ENCODE measurements around the gene BBLN. TPM values are rescaled to one million over a fixed set of nuclear protein-coding genes. Genes with fewer than 3 reads are reported as not detected.

Gene BBLN
- total RNA-seq, 2 donors from 2014 or later, result 333 to 437 TPM

GRCh38 chr9:128190516-128191405, 30.7 kb downstream of the BBLN start:
- peak overlapping the region; percentile 86 to 97 for H3K4me3 ChIP-seq
- intact Hi-C loops (cut with DNase I), result loop anchor here (10.0 kb wide), 1 partner anchor 84 kb away; the partner anchor contains the start of genes GOLGA2 and SWI5
- no peak for TF ChIP-seq POLR2A (IDR thresholded peaks at IDR 0.05)
- no peak for TF ChIP-seq CTCF (IDR thresholded peaks at IDR 0.05)
- TF ChIP-seq POLR2AphosphoS5 (IDR thresholded peaks at IDR 0.05), result no peak
- no peak for DNase-seq (ENCODE audit: low spot score)
- 18% methylated on average over 28 of the region's 32 CpGs for WGBS
- no peaks in the 10 kb centered on the region for H3K9me3 ChIP-seq
- H3K27ac ChIP-seq, result peak overlapping the region; percentile 83 to 86
- no peaks in the 10 kb centered on the region for H3K36me3 ChIP-seq
- peaks cover 11% of the 10 kb centered on the region for H3K4me1 ChIP-seq (replicated peaks)
- H3K27me3 ChIP-seq (replicated peaks; ENCODE audit: insufficient read depth), result no peaks in the 10 kb centered on the region

- DNase-seq (ENCODE audit: low spot score), result peak; percentile 67
- Histone ChIP-seq H3K9me3 (no peaks in the 10 kb centered on the region), H3K36me3 (no peaks in the 10 kb centered on the region), H3K4me1 (replicated peaks) (peaks cover 11% of the 10 kb centered on the region), H3K27me3 (replicated peaks; ENCODE audit: insufficient read depth) (no peaks in the 10 kb centered on the region), H3K4me3 (peak within 1 kb of the TSS; percentile 86 to 97), H3K27ac (peak within 1 kb of the TSS; percentile 83 to 86)
- 1% methylated on average over 34 of the region's 71 CpGs for WGBS
- intact Hi-C loops (cut with DNase I), result loop anchor here (10.0 kb wide), 1 partner anchor 83 kb away; the partner anchor contains the start of genes GOLGA2 and SWI5
- TF ChIP-seq POLR2AphosphoS5 (IDR thresholded peaks at IDR 0.05) (no peak), POLR2A (IDR thresholded peaks at IDR 0.05) (peak; percentile 31), CTCF (IDR thresholded peaks at IDR 0.05) (peak; percentile 68 to 90 (median 82))
These were observed 31.5 kb downstream of the BBLN start, which contains the start of gene CIZ1 for GRCh38 chr9:128191406-128192046. Gene CIZ1, minus strand, starts transcription at chr9:128191572. Its CDS starts 715 bp downstream, at chr9:128190857.

DNA sequence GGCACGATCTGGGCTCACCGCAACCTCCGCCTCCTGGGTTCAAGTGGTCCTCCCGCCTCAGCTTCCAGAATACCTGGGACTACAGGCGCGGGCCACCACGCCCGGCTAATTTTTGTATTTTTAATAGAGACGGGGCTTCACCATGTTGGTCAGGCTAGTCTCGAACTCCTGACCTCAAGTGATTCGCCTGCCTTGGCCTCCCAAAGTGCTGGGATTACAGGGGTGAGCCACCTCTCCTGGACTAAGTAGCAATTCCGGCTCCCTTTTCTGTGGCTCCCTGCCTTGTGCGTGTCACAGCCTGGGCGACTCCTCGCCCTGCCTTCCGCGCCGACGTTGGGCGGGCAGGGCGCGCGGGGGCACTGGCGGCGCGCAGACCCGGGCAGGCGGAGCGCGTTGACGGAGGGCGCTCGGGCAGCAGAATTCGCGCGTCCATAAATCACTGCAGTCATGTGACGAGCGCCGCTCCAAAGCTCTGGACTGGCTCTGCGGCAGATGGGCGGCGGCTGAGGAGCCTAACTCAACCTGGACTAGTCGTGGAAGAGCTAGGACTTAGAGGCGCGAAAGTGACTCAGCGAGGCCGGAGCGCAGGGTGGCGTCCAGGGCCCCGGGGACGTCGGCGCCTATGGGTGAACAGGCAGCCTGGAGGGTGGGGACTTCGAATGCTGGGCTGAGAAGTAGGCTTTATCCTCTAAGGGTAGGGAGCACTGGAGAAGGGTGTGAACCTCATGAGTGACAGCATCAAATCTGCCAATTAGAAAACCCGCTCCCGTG, 32.7 kb downstream of the BBLN start:
- DNase-seq (ENCODE audit: low spot score), result peak; percentile 86
- no peaks in the 10 kb centered on the region for H3K27me3 ChIP-seq (replicated peaks; ENCODE audit: insufficient read depth)
- intact Hi-C loops (cut with DNase I), result loop anchor here (10.0 kb wide), 1 partner anchor 82 kb away; the partner anchor contains the start of genes GOLGA2 and SWI5
- 21% methylated on average over 56 of the region's 56 CpGs for WGBS
- no peaks in the 10 kb centered on the region for H3K9me3 ChIP-seq
- H3K4me3 ChIP-seq, result peak overlapping the region; percentile 86 to 97
- peak overlapping the region; percentile 83 to 86 for H3K27ac ChIP-seq
- peak; percentile 72 for TF ChIP-seq POLR2AphosphoS5 (IDR thresholded peaks at IDR 0.05)
- peak; percentile 57 for TF ChIP-seq POLR2A (IDR thresholded peaks at IDR 0.05)
- TF ChIP-seq CTCF (IDR thresholded peaks at IDR 0.05), result peak in 3 of 4 experiments; percentile 45 to 63 (median 60)
- H3K4me1 ChIP-seq (replicated peaks), result peaks cover 11% of the 10 kb centered on the region
- no peaks in the 10 kb centered on the region for H3K36me3 ChIP-seq

DNA sequence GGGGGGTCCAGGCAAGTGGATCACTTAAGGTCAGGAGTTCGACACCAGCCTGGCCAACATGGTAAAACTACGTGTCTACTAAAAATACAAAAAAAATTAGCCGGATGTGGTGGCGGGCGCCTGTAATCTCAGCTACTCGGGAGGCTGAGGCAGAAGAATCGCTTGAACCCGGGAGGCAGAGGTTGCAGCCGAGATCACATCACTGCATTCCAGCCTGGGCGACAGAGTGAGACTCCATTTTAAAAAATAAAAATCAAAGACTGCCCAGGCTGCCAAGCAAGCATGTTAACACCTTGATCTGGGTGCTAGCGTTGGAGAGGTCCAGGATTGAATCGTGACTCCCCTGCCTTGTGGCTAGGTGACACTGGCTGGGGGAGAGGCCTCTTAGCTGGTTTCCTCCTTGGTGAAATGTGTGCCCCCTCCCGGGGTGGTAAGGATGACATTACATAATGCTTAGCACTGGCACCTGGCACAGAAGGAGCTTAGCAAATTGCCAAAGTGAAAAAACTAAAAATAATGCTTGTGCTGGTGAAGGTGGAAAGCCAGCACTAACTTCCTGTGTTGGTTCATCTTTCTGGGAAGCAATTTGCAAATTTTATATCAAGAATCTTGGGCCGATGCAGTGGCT, 33.5 kb downstream of the BBLN start:
- Histone ChIP-seq H3K36me3 (no peaks in the 10 kb centered on the region), H3K9me3 (no peaks in the 10 kb centered on the region), H3K27me3 (replicated peaks; ENCODE audit: insufficient read depth) (no peaks in the 10 kb centered on the region), H3K4me3 (no peak overlapping the region), H3K27ac (peak overlapping the region; percentile 83 to 86), H3K4me1 (replicated peaks) (peaks cover 11% of the 10 kb centered on the region)
- no peak for DNase-seq (ENCODE audit: low spot score)
- TF ChIP-seq POLR2A (IDR thresholded peaks at IDR 0.05), result no peak
- no peak for TF ChIP-seq CTCF (IDR thresholded peaks at IDR 0.05)
- no peak for TF ChIP-seq POLR2AphosphoS5 (IDR thresholded peaks at IDR 0.05)
- 85% methylated on average over 14 of the region's 14 CpGs for WGBS
- intact Hi-C loops (cut with DNase I), result loop anchor here (10.0 kb wide), 1 partner anchor 81 kb away; the partner anchor contains the start of genes GOLGA2 and SWI5

All from prostate gland (tissue), 2 donors.